GM23248 (cell line): Measurements from ENCODE around the gene SV2B. TPM values are rescaled to one million over a fixed set of nuclear protein-coding genes. Genes with fewer than 3 reads are reported as not detected.
A peak's percentile ranks its signal among the peaks of the same experiment; 100 is the strongest.

Source experiments
- DNase-seq: peaks from one replicate; pipeline ENCODE4 v3.0.0-alpha.2; 2015
- H2AFZ ChIP-seq: fragments of 200-600 bp; sonication (generic); 2 replicates; pipeline ENCODE4 v1.6.1; 2016; ENCODE audit warnings: antibody characterized with exemption
- H3F3A ChIP-seq: fragments of 200-600 bp; sonication (generic); 2 replicates; pipeline ENCODE4 v1.6.1; 2016; ENCODE audit warnings: mild to moderate bottlenecking, antibody characterized with exemption, mixed run types; ENCODE audit not compliant: insufficient read depth
- H3K27ac ChIP-seq: fragments of 200-600 bp; sonication (generic); 2 replicates; pipeline ENCODE4 v1.5.1; 2016; ENCODE audit warnings: mild to moderate bottlenecking
- H3K27me3 ChIP-seq: fragments of 200-600 bp; sonication (generic); replicated peaks from 2 replicates; pipeline ENCODE4 v1.6.1; 2016; ENCODE audit warnings: mild to moderate bottlenecking; ENCODE audit not compliant: insufficient read depth
- H3K36me3 ChIP-seq: fragments of 200-600 bp; sonication (generic); 2 replicates; pipeline ENCODE4 v1.6.1; 2016; ENCODE audit warnings: low read depth, mild to moderate bottlenecking
- H3K4me1 ChIP-seq: fragments of 200-600 bp; sonication (generic); 2 replicates; pipeline ENCODE4 v1.6.1; 2016; ENCODE audit warnings: mild to moderate bottlenecking; ENCODE audit not compliant: insufficient read depth
- H3K4me2 ChIP-seq: fragments of 200-600 bp; sonication (generic); one replicate; pipeline ENCODE4 v1.6.1; 2016; ENCODE audit warnings: mild to moderate bottlenecking; ENCODE audit not compliant: unreplicated experiment
- H3K4me3 ChIP-seq: fragments of 200-600 bp; sonication (generic); 2 replicates; pipeline ENCODE4 v1.5.1; 2016; ENCODE audit warnings: mild to moderate bottlenecking
- H3K79me2 ChIP-seq: fragments of 200-600 bp; sonication (generic); 2 replicates; pipeline ENCODE4 v1.6.1; 2016; ENCODE audit warnings: mild to moderate bottlenecking; ENCODE audit not compliant: insufficient read depth
- H3K9ac ChIP-seq: fragments of 200-600 bp; sonication (generic); 2 replicates; pipeline ENCODE4 v1.6.1; 2016; ENCODE audit warnings: mild to moderate bottlenecking
- H3K9me2 ChIP-seq: fragments of 200-600 bp; sonication (generic); 2 replicates; pipeline ENCODE4 v1.6.1; 2016; ENCODE audit warnings: mixed run types, mild to moderate bottlenecking, moderate library complexity; ENCODE audit not compliant: insufficient read depth
- H3K9me3 ChIP-seq: fragments of 200-600 bp; sonication (generic); one replicate; pipeline ENCODE4 v1.6.1; 2017; ENCODE audit warnings: low read depth
- H4K20me1 ChIP-seq: fragments of 200-600 bp; sonication (generic); 2 replicates; pipeline ENCODE4 v1.6.0; 2016; ENCODE audit not compliant: insufficient read depth
- EZH2 ChIP-seq: fragments of 200-600 bp; sonication (generic); IDR thresholded peaks from 2 replicates; pipeline ENCODE4 v1.6.1; 2018; ENCODE audit warnings: antibody characterized with exemption, mild to moderate bottlenecking; ENCODE audit not compliant: insufficient read depth, poor library complexity, severe bottlenecking
- EZH2phosphoT487 ChIP-seq: fragments of 200-600 bp; sonication (generic); IDR thresholded peaks from 2 replicates; pipeline ENCODE4 v1.6.1; 2018; ENCODE audit warnings: antibody characterized with exemption, moderate library complexity, mild to moderate bottlenecking, low read depth; ENCODE audit not compliant: insufficient read depth
- WGBS, 2 experiments: methylation state at CpG; one replicate each; pipeline ENCODE4 v1.1.6; 2015 to 2017; ENCODE audit warnings: low lambda C conversion rate in 2 of 2, low coverage in 1 of 2; ENCODE audit errors: missing lambda C conversion rate in 2 of 2; 5-methylcytosine and 5-hydroxymethylcytosine counted together
- in situ Hi-C: fragments of 300-500 bp; cut with MboI; formaldehyde crosslinking; loops from 2 replicates; pipeline ENCODE4 v1.15.0; 2020
- polyA plus RNA-seq: library from polyadenylated mRNA; unstranded; fragments of >200 nt; fragmentation: Nextera tagmentation; extraction: Ambion mirVana; gene quantifications from 2 replicates; pipeline ENCODE4 v1.2.1, GENCODE V29; 2016
- total RNA-seq: library from RNA; depleted of rRNA; stranded (reverse); fragments of >200 nt; shearing (Covaris generic); gene quantifications from 2 replicates; pipeline ENCODE4 v1.2.3, GENCODE V29; 2014

The SV2B gene
- total and polyA plus RNA-seq, 2 experiments from 2014 or later = not detected

- no peaks in the 10 kb centered on the region for H3F3A ChIP-seq
- TF ChIP-seq EZH2 = no peak
- TF ChIP-seq EZH2phosphoT487 = no peak
- no peak overlapping the region for H3K27ac ChIP-seq
- in situ Hi-C loops = no loop called here
- DNase-seq = peak; percentile 25
- H3K9me2 ChIP-seq = no peaks in the 10 kb centered on the region
- H3K9me3 ChIP-seq = no peaks in the 10 kb centered on the region
- H3K27me3 ChIP-seq = 0 out of 2 replicates have a peak, but pooled peaks cover 4% of the 10 kb centered on the region
- H3K4me1 ChIP-seq = no peaks in the 10 kb centered on the region
- H3K4me3 ChIP-seq = no peak overlapping the region
- 58 to 59% methylated on average over 15 of the region's 15 CpGs for WGBS, 2 experiments
- no peak overlapping the region for H3K4me2 ChIP-seq
- H3K79me2 ChIP-seq = no peaks in the 10 kb centered on the region
- H3K9ac ChIP-seq = no peak overlapping the region
- H2AFZ ChIP-seq = no peak overlapping the region
- no peaks in the 10 kb centered on the region for H4K20me1 ChIP-seq
- H3K36me3 ChIP-seq = no peaks in the 10 kb centered on the region
Measured at GRCh38 chr15:91263632-91264531, 163.8 kb downstream of the SV2B start.

DNA sequence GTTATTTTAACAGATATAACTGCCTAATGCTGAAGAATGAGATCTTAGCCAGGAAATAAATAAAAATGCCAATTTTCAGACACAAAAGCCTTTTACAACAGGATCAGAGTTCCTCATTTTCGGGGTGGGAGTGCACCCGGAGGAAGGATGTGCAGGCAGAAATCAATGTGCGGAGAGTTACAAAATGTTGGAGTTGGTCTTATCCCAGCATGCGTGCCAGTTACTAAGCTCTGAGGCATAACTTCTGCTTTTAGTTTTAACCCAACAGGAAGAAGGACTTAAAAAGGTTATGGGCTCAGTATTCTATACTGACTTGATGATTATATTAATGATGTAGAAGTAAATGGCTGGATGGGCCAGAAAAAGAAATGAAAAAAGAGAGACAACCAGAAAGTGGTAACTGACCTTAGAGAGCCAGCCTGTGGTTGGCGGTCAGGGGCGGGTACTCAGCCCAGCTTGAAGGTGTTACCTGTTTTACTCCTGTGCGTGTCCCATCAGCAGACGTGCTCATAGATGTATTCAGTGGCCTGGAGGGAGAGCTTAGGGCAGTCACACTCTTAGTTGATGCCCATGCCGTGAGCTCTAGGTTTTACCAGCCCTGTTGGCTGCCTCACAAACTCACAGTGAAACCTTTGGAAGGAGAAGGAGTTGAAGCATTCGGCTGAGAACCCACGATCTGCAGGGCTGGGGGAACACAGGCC is 164.7 kb downstream of the SV2B start:
- no peak overlapping the region for H3K4me2 ChIP-seq
- DNase-seq = no peak
- H3K9me2 ChIP-seq = no peaks in the 10 kb centered on the region
- no peak for TF ChIP-seq EZH2
- TF ChIP-seq EZH2phosphoT487 = no peak
- no peaks in the 10 kb centered on the region for H3F3A ChIP-seq
- H3K36me3 ChIP-seq = no peaks in the 10 kb centered on the region
- 68% methylated on average over 11 of the region's 11 CpGs for WGBS, 2 experiments
- no peak overlapping the region for H2AFZ ChIP-seq
- 0 out of 2 replicates have a peak, but pooled peaks cover 4% of the 10 kb centered on the region for H3K27me3 ChIP-seq
- no peaks in the 10 kb centered on the region for H3K4me1 ChIP-seq
- H3K79me2 ChIP-seq = no peaks in the 10 kb centered on the region
- H4K20me1 ChIP-seq = no peaks in the 10 kb centered on the region
- no peak overlapping the region for H3K9ac ChIP-seq
- H3K9me3 ChIP-seq = no peaks in the 10 kb centered on the region
- in situ Hi-C loops = no loop called here
- H3K4me3 ChIP-seq = no peak overlapping the region
- no peak overlapping the region for H3K27ac ChIP-seq

DNA sequence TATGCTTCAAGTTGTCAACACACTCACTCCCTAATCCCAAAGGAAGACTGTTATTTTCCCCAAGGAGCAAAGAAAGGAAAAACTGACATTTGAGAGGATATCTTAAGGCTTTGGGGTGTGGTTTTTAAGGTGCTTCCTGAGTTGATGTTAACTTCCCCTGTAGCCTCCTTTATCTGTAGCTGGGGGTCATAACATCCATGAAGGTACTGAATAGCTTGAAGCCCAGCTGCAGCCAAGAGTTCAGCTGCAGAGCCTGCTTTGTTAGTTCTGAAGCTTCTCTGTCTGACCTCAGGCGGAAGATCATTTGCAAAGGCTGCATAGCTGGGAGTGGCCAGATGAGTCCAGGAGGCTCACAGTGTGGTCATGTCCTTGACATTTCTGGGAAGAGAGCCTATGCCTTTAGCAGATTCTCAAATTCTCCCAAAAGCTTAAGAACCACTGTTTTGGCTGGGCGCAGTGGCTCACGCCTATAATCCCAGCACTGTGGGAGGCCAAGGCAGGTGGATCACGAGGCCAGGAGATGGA is 165.4 kb downstream of the SV2B start:
- Histone ChIP-seq H3K4me3 (no peak overlapping the region), H3K9ac (no peak overlapping the region), H3K27me3 (0 out of 2 replicates have a peak, but pooled peaks cover 4% of the 10 kb centered on the region), H3K9me3 (no peaks in the 10 kb centered on the region), H4K20me1 (no peaks in the 10 kb centered on the region), H3F3A (no peaks in the 10 kb centered on the region), H3K4me1 (no peaks in the 10 kb centered on the region), H3K27ac (no peak overlapping the region), H3K36me3 (no peaks in the 10 kb centered on the region), H3K79me2 (no peaks in the 10 kb centered on the region), H2AFZ (no peak overlapping the region), H3K4me2 (no peak overlapping the region), H3K9me2 (no peaks in the 10 kb centered on the region)
- TF ChIP-seq EZH2 (no peak), EZH2phosphoT487 (no peak)
- in situ Hi-C loops = no loop called here
- 88 to 93% methylated on average over 4 of the region's 4 CpGs for WGBS, 2 experiments
- no peak for DNase-seq

- Histone ChIP-seq H4K20me1 (no peaks in the 10 kb centered on the region), H3K27me3 (0 out of 2 replicates have a peak, but pooled peaks cover 4% of the 10 kb centered on the region), H3K27ac (no peak overlapping the region), H3K9me2 (no peaks in the 10 kb centered on the region), H3K4me3 (no peak overlapping the region), H3K9me3 (no peaks in the 10 kb centered on the region), H3K79me2 (no peaks in the 10 kb centered on the region), H2AFZ (no peak overlapping the region), H3K36me3 (no peaks in the 10 kb centered on the region), H3K4me1 (no peaks in the 10 kb centered on the region), H3K9ac (no peak overlapping the region), H3F3A (no peaks in the 10 kb centered on the region), H3K4me2 (no peak overlapping the region)
- 77 to 81% methylated on average over 11 of the region's 11 CpGs for WGBS, 2 experiments
- TF ChIP-seq EZH2phosphoT487 = no peak
- TF ChIP-seq EZH2 = no peak
- in situ Hi-C loops = no loop called here
- DNase-seq = peak; percentile 15
Measured at GRCh38 chr15:91268510-91268909, 168.5 kb downstream of the SV2B start.
